HepG2 (cell line): ENCODE data around the gene MCF2L. TPM values are rescaled to one million over a fixed set of nuclear protein-coding genes. Genes with fewer than 3 reads are reported as not detected.
A peak's percentile ranks its signal among the peaks of the same experiment; 100 is the strongest.

Experiments
- IRF1 ChIP-seq: sonication (generic); formaldehyde crosslinking; IDR thresholded peaks from 2 replicates; pipeline ENCODE4 v1.4.0; 2020; ENCODE audit warnings: low read depth, mild to moderate bottlenecking, missing genetic modification reagents
- MEF2D ChIP-seq: sonication (generic); formaldehyde crosslinking; IDR thresholded peaks from 2 replicates; pipeline ENCODE4 v1.5.1; 2020; ENCODE audit warnings: mild to moderate bottlenecking, missing genetic modification reagents
- NFAT5 ChIP-seq: sonication (generic); formaldehyde crosslinking; IDR thresholded peaks from 2 replicates; pipeline ENCODE4 v1.4.0; 2020; ENCODE audit warnings: missing genetic modification reagents
- RERE ChIP-seq: IDR thresholded peaks from 2 replicates; pipeline ENCODE4 v1.6.1; 2016; ENCODE audit warnings: low read depth, missing genetic modification reagents, missing compliant biosample characterization
- REST ChIP-seq, 2 experiments: IDR thresholded peaks; 2 replicates each; pipeline ENCODE4 v1.6.1; 2011 to 2012; ENCODE audit warnings: low read length in 2 of 2, borderline replicate concordance in 1 of 2, low read depth in 1 of 2, mild to moderate bottlenecking in 1 of 2, moderate library complexity in 1 of 2
- SIX4 ChIP-seq: sonication (generic); formaldehyde crosslinking; IDR thresholded peaks from 2 replicates; pipeline ENCODE4 v1.4.0; 2020; ENCODE audit warnings: missing genetic modification reagents
- TARDBP ChIP-seq: sonication (generic); formaldehyde crosslinking; IDR thresholded peaks from 2 replicates; pipeline ENCODE4 v1.8.0; 2022; ENCODE audit warnings: mild to moderate bottlenecking, missing genetic modification reagents
- ZKSCAN8 ChIP-seq: IDR thresholded peaks from 2 replicates; pipeline ENCODE4 v1.6.1; 2016; ENCODE audit warnings: borderline replicate concordance, missing genetic modification reagents, missing compliant biosample characterization
- ZNF253 ChIP-seq: sonication (generic); formaldehyde crosslinking; IDR thresholded peaks from 2 replicates; pipeline ENCODE4 v1.8.0; 2022; ENCODE audit warnings: mild to moderate bottlenecking, missing genetic modification reagents, borderline replicate concordance
- ZNF772 ChIP-seq: sonication (generic); formaldehyde crosslinking; IDR thresholded peaks from 2 replicates; pipeline ENCODE4 v1.5.0; 2020; ENCODE audit warnings: mild to moderate bottlenecking, missing genetic modification reagents
- ZNF773 ChIP-seq: sonication (generic); formaldehyde crosslinking; IDR thresholded peaks from 2 replicates; pipeline ENCODE4 v1.4.0; 2020; ENCODE audit warnings: missing genetic modification reagents, borderline replicate concordance
- polyA plus RNA-seq, 8 experiments: library from polyadenylated mRNA; depleted of rRNA in 3 of 8; stranded (reverse) in 7 of 8; unstranded in 1 of 8; fragments of >200 nt; fragmentation: Illumina TruSeq in 4 of 8; extraction: Trizol in 4 of 8; gene quantifications; 2 replicates each; pipeline versions ENCODE4 v1.2.1 to v1.2.3, GENCODE V29; 2011 to 2016; ENCODE audit warnings: low read depth in 4 of 8, missing spikeins in 1 of 8, mixed read lengths in 1 of 8; ENCODE audit not compliant: insufficient read depth in 1 of 8
- total RNA-seq, 5 experiments: library from RNA; depleted of rRNA; stranded (reverse); fragments of >200 nt; fragmentation: Illumina TruSeq; extraction: Trizol; gene quantifications; 2 replicates each; pipeline ENCODE4 v1.2.3, GENCODE V29; 2016; ENCODE audit warnings: low read depth in 1 of 5

Gene MCF2L
- total and polyA plus RNA-seq, 2 of the 13 experiments (the other 11 are each of a cell fraction or from before 2014, with no cell fraction given), result 19.4 to 28.4 TPM

DNA sequence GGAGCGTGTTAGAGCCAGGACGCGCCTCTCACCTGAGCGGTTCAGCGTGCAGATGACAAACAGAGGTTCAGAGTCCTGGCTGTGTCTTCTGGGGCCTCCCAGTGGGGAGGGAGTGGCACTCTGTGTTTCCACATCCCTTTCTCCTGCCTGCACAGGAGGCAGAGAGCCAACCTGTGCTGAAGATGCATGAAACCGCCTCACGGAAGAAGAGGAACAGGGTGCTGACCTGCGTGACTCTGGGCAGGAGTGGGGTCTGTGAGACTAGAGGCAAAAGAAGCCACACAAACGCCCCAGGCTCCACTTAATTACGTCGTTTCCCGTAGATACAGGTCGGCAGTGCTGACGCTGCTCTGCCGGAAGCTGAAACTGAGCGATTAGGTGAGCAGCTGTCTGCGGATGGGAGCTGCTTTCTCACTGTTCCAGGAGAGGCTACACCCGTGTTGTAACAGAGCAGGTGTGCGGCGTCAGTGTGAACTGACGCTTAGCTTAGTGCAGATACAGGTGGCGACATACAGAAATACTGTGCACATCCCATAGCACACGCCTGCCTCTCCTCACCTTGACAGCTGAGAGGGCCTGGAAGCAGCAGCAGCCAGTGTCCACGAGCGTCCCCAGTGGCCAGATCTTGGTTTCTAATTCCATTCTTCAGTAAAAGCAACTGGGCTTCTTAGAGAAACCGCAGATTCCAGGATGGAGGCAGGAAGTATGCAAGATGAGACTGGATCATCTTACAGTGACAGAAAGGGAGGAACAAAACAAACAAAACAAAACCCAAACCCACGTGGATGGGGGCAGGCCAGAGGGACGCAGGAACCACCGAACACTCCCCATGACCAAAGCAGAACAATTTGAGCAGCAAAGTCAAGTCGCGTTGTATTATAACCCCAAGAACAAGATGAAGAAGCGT lies 37.7 kb upstream of the MCF2L start (continued):
- no peak for TF ChIP-seq ZKSCAN8 (CRISPR knock-in tag)
- TF ChIP-seq NFAT5 (CRISPR knock-in tag), result no peak
- TF ChIP-seq ZNF773 (CRISPR knock-in tag), result no peak
- TF ChIP-seq IRF1 (CRISPR knock-in tag), result no peak
- no peak for TF ChIP-seq RERE (CRISPR knock-in tag)
- TF ChIP-seq TARDBP (CRISPR knock-in tag), result 0 out of 2 replicates have a peak, but pooled peaks have one; percentile 14
- TF ChIP-seq ZNF253, result no peak
- no peak for TF ChIP-seq SIX4 (CRISPR knock-in tag)
- 0 out of 2 replicates have a peak, but pooled peaks have one; percentile 54 for TF ChIP-seq ZNF772
- TF ChIP-seq REST (IDR thresholded peaks at IDR 0.05; ENCODE audit: borderline replicate concordance in 1 of 2, low read depth in 1 of 2, low read length in 2 of 2), result no peak
- TF ChIP-seq MEF2D (CRISPR knock-in tag), result no peak; the same call in 1 of the 2 replicates
